Sigmoid colon (tissue), 4 donors: Measurements from ENCODE around the gene PECR.

Experiments used
- POLR2A ChIP-seq, 2 donors: fragments of 450-650 bp; IDR thresholded peaks; one replicate each; pipeline ENCODE4 v1.6.1; 2016; ENCODE audit warnings: antibody characterized with exemption in 2 of 2, mild to moderate bottlenecking in 2 of 2, moderate library complexity in 2 of 2
- POLR2AphosphoS5 ChIP-seq, 4 donors: sonication (generic); formaldehyde crosslinking; IDR thresholded peaks; one replicate each; pipeline ENCODE4 v1.6.1; 2017; ENCODE audit warnings: antibody characterized with exemption in 4 of 4
- TF ChIP-seq, protein P1 (sequence below), 4 experiments: fragments of 450-650 bp in 3 of 4; fragments of 200-600 bp in 1 of 4; IDR thresholded peaks; one replicate each; pipeline ENCODE4 v1.5.1; 2016 to 2019; ENCODE audit warnings: antibody characterized with exemption in 4 of 4, mild to moderate bottlenecking in 3 of 4, moderate library complexity in 2 of 4

DNA sequence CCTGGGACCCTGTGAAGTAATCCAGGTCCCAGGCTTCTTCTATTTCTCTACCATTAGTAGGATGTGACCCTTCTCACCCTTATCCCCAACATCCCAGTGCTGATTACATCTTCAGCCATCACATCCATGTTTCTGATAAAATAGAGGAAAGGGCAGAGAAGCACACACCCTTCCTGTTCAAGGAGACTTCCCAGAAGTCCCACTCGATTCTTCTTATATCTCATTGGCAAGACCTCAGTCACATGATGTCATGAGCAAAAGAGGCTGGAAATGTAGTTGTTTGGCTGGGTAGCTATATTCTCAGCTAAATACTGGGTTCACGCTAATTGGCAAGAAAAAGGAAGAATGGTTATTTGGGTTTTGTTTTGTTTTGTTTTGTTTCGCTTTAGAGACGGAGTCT lies 19.5 kb upstream of the PECR start:
- TF ChIP-seq POLR2AphosphoS5 (IDR thresholded peaks at IDR 0.05) = no peak
- TF ChIP-seq, protein P1, sequence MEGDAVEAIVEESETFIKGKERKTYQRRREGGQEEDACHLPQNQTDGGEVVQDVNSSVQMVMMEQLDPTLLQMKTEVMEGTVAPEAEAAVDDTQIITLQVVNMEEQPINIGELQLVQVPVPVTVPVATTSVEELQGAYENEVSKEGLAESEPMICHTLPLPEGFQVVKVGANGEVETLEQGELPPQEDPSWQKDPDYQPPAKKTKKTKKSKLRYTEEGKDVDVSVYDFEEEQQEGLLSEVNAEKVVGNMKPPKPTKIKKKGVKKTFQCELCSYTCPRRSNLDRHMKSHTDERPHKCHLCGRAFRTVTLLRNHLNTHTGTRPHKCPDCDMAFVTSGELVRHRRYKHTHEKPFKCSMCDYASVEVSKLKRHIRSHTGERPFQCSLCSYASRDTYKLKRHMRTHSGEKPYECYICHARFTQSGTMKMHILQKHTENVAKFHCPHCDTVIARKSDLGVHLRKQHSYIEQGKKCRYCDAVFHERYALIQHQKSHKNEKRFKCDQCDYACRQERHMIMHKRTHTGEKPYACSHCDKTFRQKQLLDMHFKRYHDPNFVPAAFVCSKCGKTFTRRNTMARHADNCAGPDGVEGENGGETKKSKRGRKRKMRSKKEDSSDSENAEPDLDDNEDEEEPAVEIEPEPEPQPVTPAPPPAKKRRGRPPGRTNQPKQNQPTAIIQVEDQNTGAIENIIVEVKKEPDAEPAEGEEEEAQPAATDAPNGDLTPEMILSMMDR (IDR thresholded peaks at IDR 0.05) = no peak
- no peak for TF ChIP-seq POLR2A (IDR thresholded peaks at IDR 0.05)
